ENCODE results near the gene FGD5. TPM values are rescaled to one million over a fixed set of nuclear protein-coding genes. Genes with fewer than 3 reads are reported as not detected.
"Not testable (repeated sequence)": the region's sequence is repeated elsewhere in the genome, so short reads cannot be mapped to it uniquely, and the experiment has no call there.

Gene FGD5
- polyA plus RNA-seq, 3 donors from 2014 or later = not detected

GRCh38 chr3:14806641-14807263 is 12.0 kb upstream of the FGD5 start:
- no peak for DNase-seq
- Mint-ChIP-seq H3K27ac (no peak overlapping the region), H3K36me3 (no peaks in the 10 kb centered on the region), H3K9me3 (no peaks in the 10 kb centered on the region), H3K4me1 (no peaks in the 10 kb centered on the region), H3K27me3 (ENCODE audit: low read depth in 3 of 3) (peaks cover 10 to 19% (median 15%) of the 10 kb centered on the region in 3 donors), H3K4me3 (no peak overlapping the region)

GRCh38 chr3:14808025-14808424 is 10.7 kb upstream of the FGD5 start:
- Mint-ChIP-seq H3K4me3 (no peak overlapping the region), H3K36me3 (no peaks in the 10 kb centered on the region), H3K9me3 (no peaks in the 10 kb centered on the region), H3K27ac (no peak overlapping the region), H3K4me1 (no peaks in the 10 kb centered on the region), H3K27me3 (ENCODE audit: low read depth in 3 of 3) (peaks cover 13 to 24% (median 15%) of the 10 kb centered on the region in 3 donors)
- no peak for DNase-seq

- Mint-ChIP-seq H3K27ac (no peak overlapping the region), H3K9me3 (no peaks in the 10 kb centered on the region), H3K27me3 (ENCODE audit: low read depth in 3 of 3) (peaks cover 12 to 21% (median 16%) of the 10 kb centered on the region in 3 donors), H3K4me1 (no peaks in the 10 kb centered on the region), H3K36me3 (no peaks in the 10 kb centered on the region), H3K4me3 (no peak overlapping the region)
- DNase-seq = no peak
These were observed 10.1 kb upstream of the FGD5 start for GRCh38 chr3:14808502-14809266.

- H3K9me3 Mint-ChIP-seq = not testable (repeated sequence)
These were observed 9.2 kb upstream of the FGD5 start for GRCh38 chr3:14809611-14810010.

GRCh38 chr3:14810070-14810791 is 8.5 kb upstream of the FGD5 start:
- DNase-seq = no peak
- Mint-ChIP-seq H3K9me3 (no peaks in the 10 kb centered on the region), H3K36me3 (no peaks in the 10 kb centered on the region), H3K4me3 (no peak overlapping the region), H3K27me3 (ENCODE audit: low read depth in 3 of 3) (peaks cover 16 to 20% (median 19%) of the 10 kb centered on the region in 3 donors), H3K27ac (no peak overlapping the region), H3K4me1 (no peaks in the 10 kb centered on the region)

More at GRCh38 chr3:14809611-14810010, 9.2 kb upstream of the FGD5 start:
- not testable (repeated sequence) for H3K4me3 Mint-ChIP-seq, H3K36me3 Mint-ChIP-seq, H3K27ac Mint-ChIP-seq, H3K4me1 Mint-ChIP-seq, DNase-seq
- H3K27me3 Mint-ChIP-seq (ENCODE audit: low read depth in 3 of 3) = peaks cover 16 to 20% (median 16%) of the 10 kb centered on the region in 3 donors

GRCh38 chr3:14810801-14811661 is 7.7 kb upstream of the FGD5 start:
- H3K36me3 Mint-ChIP-seq = no peaks in the 10 kb centered on the region
- H3K27me3 Mint-ChIP-seq (ENCODE audit: low read depth in 3 of 3) = peaks cover 16 to 20% (median 19%) of the 10 kb centered on the region in 3 donors
- peak overlapping the region in 1 of 5 donors; percentile 25 for H3K4me3 Mint-ChIP-seq
- H3K4me1 Mint-ChIP-seq = no peaks in the 10 kb centered on the region
- H3K9me3 Mint-ChIP-seq = no peaks in the 10 kb centered on the region
- H3K27ac Mint-ChIP-seq = no peak overlapping the region
- DNase-seq = no peak

- Mint-ChIP-seq H3K36me3 (no peaks in the 10 kb centered on the region), H3K27ac (no peak overlapping the region), H3K4me3 (no peak overlapping the region), H3K9me3 (no peaks in the 10 kb centered on the region), H3K27me3 (ENCODE audit: low read depth in 3 of 3) (peaks cover 14 to 20% (median 19%) of the 10 kb centered on the region in 3 donors), H3K4me1 (no peaks in the 10 kb centered on the region)
- no peak for DNase-seq
These were observed 7.1 kb upstream of the FGD5 start for GRCh38 chr3:14811684-14812083.

- no peaks in the 10 kb centered on the region for H3K4me1 Mint-ChIP-seq
- H3K36me3 Mint-ChIP-seq = no peaks in the 10 kb centered on the region
- DNase-seq = no peak
- H3K27ac Mint-ChIP-seq = no peak overlapping the region
- peaks cover 14 to 18% (median 15%) of the 10 kb centered on the region in 3 donors for H3K27me3 Mint-ChIP-seq (ENCODE audit: low read depth in 3 of 3)
- no peak overlapping the region for H3K4me3 Mint-ChIP-seq
- H3K9me3 Mint-ChIP-seq = no peaks in the 10 kb centered on the region
These were observed 6.5 kb upstream of the FGD5 start for GRCh38 chr3:14812196-14812790.

GRCh38 chr3:14814411-14814871 is 4.3 kb upstream of the FGD5 start:
- peaks cover 10 to 15% (median 10%) of the 10 kb centered on the region in 3 donors for H3K27me3 Mint-ChIP-seq (ENCODE audit: low read depth in 3 of 3)
- no peaks in the 10 kb centered on the region for H3K36me3 Mint-ChIP-seq
- no peak overlapping the region for H3K4me3 Mint-ChIP-seq
- H3K9me3 Mint-ChIP-seq = no peaks in the 10 kb centered on the region
- H3K4me1 Mint-ChIP-seq = no peaks in the 10 kb centered on the region
- DNase-seq = no peak
- no peak overlapping the region for H3K27ac Mint-ChIP-seq

- Mint-ChIP-seq H3K27me3 (ENCODE audit: low read depth in 3 of 3) (peaks cover 8 to 10% (median 8%) of the 10 kb centered on the region in 3 donors), H3K4me1 (no peaks in the 10 kb centered on the region), H3K36me3 (no peaks in the 10 kb centered on the region), H3K9me3 (no peaks in the 10 kb centered on the region), H3K27ac (no peak overlapping the region), H3K4me3 (no peak overlapping the region)
- no peak for DNase-seq
These were observed 2.4 kb upstream of the FGD5 start for GRCh38 chr3:14816359-14816758.

GRCh38 chr3:14819671-14820070 is 909 bp downstream of the FGD5 start:
- Mint-ChIP-seq H3K27me3 (ENCODE audit: low read depth in 3 of 3) (peaks cover 0 to 7% (median 1%) of the 10 kb centered on the region in 3 donors), H3K4me3 (no peak overlapping the region), H3K4me1 (no peaks in the 10 kb centered on the region), H3K9me3 (no peaks in the 10 kb centered on the region), H3K27ac (no peak overlapping the region), H3K36me3 (no peaks in the 10 kb centered on the region)
- no peak for DNase-seq

GRCh38 chr3:14820156-14820555 is 1.4 kb downstream of the FGD5 start:
- H3K27ac Mint-ChIP-seq = no peak overlapping the region
- no peaks in the 10 kb centered on the region for H3K9me3 Mint-ChIP-seq
- DNase-seq = no peak
- H3K4me1 Mint-ChIP-seq = no peaks in the 10 kb centered on the region
- H3K27me3 Mint-ChIP-seq (ENCODE audit: low read depth in 3 of 3) = peaks cover 0 to 3% (median 0%) of the 10 kb centered on the region in 3 donors
- no peak overlapping the region for H3K4me3 Mint-ChIP-seq
- no peaks in the 10 kb centered on the region for H3K36me3 Mint-ChIP-seq

- no peaks in the 10 kb centered on the region for H3K9me3 Mint-ChIP-seq
- DNase-seq = no peak
- peaks cover 0 to 3% (median 0%) of the 10 kb centered on the region in 3 donors for H3K27me3 Mint-ChIP-seq (ENCODE audit: low read depth in 3 of 3)
- no peak overlapping the region for H3K27ac Mint-ChIP-seq
- H3K4me1 Mint-ChIP-seq = no peaks in the 10 kb centered on the region
- H3K4me3 Mint-ChIP-seq = no peak overlapping the region
- no peaks in the 10 kb centered on the region for H3K36me3 Mint-ChIP-seq
These were observed 2.4 kb downstream of the FGD5 start for GRCh38 chr3:14821151-14821550.

Data from immature natural killer cell (primary cell).